COLO668 (cell line): Measurements from ENCODE around the gene SENP1.

Experiments used
- DNase-seq: peaks from one replicate; lab custom pipeline; 2025; ENCODE audit not compliant: unreplicated experiment; lab: John Stamatoyannopoulos, UW

Gene SENP1

DNA sequence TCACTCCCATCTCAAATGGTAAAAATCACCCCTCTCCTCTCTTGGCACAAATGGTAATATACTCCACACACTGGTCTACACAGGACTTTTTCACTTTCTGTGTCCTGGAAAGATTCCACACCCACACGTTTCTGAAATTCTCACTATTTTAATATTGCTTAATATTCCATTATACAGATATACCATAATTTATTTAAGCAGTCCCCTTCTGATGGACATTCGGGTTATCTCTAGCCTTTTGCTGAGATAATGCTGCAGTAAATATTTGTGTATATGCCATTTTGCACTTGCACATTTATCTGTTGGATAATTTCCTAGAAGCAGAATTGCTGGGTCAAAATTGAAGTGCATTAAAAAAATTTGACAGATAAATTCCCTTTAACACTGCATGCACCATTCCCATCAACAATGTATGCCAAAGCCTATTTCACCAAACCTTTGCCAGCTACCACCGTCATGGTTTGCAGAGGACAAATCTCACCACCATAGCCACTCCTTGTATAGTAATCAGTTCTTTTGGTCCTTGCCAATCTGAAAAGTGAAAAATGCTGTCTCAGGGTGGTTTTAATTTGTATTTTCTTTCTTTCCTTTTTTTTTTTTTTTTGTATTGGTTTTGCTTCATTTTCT lies 86.1 kb downstream of the SENP1 start:
- DNase-seq: no peak

DNA sequence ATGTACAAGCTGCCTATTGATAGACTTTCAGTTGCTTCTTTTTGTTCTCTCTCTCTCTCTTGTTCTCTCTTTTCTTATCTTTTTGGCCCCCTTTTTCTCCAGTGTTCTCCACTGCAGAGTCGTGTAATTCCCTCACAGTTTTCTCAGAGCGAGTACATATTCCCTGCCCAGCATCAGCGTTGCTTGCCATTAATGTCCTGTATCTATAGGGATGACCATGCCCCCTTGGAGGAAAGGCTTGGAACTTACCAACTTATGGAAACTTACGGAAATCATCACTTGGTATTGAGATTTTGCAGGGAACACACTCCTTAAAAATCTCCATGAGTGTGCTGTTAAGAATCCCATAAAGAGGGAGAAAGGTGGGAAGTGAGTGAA lies 87.3 kb downstream of the SENP1 start:
- no peak for DNase-seq

- no peak for DNase-seq
Observed at GRCh38 chr12:48017921-48018617, 87.8 kb downstream of the SENP1 start.

GRCh38 chr12:48017496-48017895 lies 88.4 kb downstream of the SENP1 start:
- DNase-seq: no peak

- DNase-seq: no peak
Observed at GRCh38 chr12:48016373-48017020, 89.4 kb downstream of the SENP1 start.

- no peak for DNase-seq
Observed at GRCh38 chr12:48015954-48016353, 89.9 kb downstream of the SENP1 start.

DNA sequence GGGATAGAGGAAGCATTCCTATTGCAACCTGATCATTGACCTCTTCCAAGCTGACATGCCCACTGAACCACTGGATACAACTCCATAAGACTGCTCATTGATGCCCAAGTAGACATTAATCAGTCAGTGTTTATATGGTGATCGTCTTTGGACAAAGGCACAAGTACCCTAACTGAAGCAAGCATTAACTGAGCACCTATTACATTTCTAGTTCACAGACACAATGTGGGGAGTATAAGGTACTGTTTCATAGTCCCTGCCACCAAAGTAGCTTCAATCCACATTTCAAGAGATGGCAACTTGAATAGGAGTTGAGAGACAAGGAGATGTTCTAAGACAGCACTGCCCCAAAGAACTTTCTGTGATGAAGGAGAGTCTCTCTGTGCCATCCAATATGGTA lies 90.8 kb downstream of the SENP1 start:
- no peak for DNase-seq

DNA sequence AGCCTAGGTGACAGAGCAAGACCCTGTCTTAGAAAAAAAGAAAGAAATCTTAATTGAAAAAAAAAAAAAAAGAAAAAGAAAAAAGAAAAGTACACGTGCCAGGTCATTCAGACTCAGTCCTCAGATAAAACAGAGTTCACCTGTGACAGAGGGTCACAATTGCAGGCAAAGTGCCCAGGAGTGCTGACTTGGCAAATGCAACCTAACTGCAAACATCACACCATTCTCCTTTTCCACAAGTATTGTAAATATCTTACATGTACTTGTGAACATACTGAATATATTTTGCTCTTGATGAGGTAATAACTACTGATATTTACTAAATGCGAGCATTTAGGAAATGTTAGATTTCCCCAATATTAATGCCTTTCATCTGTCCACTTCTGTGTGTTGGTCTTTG lies 92.6 kb downstream of the SENP1 start:
- no peak for DNase-seq

GRCh38 chr12:48012070-48012469 lies 93.8 kb downstream of the SENP1 start:
- no peak for DNase-seq

GRCh38 chr12:48010366-48010970 lies 95.4 kb downstream of the SENP1 start:
- DNase-seq: no peak

DNA sequence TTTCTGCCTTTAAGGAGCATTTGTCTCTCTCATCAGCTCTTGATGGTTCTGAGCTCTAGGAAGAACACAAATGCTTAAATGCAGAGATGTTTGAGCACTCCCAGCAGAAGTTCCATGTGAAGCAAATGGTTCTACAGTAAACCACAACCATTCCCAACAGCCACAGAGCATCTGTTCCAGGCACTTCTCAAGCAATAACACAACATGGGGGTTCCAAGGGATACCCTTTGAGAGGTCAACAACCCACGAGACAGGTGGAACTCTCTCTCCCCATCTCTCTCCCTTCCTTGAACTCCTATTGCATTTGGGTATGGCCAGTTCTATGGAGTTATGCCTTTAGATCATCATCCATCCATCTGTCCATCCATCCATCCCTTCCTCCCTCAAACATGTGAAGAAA lies 96.4 kb downstream of the SENP1 start:
- DNase-seq: no peak

GRCh38 chr12:48008950-48009349 lies 96.9 kb downstream of the SENP1 start:
- no peak for DNase-seq

DNA sequence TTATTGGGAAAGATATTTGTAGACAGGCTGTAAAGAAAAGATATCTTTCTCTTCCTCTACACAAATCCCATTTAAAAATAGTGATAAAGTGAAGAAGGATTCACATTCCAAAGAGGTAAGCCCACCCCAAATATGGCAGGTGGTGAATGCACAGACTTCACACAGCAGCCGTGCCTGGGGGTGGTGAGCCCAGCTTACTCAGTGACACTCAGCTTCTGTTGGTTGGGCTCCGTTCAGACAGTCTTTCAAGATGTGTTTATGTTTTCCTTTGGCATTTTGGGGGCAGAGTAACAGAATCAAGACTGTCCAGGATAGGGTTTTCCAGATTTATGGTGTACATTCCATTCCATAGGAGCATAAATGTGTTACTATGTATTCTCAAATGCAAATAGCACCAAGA lies 97.5 kb downstream of the SENP1 start:
- DNase-seq: no peak

- no peak for DNase-seq
Observed at GRCh38 chr12:48007206-48007605, 98.7 kb downstream of the SENP1 start.

DNA sequence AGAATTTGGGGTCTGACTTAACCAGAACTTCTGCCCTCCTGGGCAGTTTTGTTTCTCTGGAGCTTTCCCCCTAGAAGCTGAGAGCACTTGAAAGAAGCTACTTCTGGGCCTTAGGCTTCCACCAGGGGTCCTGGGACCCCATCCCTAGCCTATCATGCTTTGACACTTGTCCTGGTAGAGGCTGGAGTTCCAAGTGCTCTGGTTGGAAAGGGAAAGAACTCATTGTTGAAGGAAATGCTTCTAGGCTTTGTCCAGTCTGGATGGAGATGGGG lies 100.2 kb downstream of the SENP1 start:
- no peak for DNase-seq

- DNase-seq: no peak
Observed at GRCh38 chr12:48005001-48005749, 100.7 kb downstream of the SENP1 start.

DNA sequence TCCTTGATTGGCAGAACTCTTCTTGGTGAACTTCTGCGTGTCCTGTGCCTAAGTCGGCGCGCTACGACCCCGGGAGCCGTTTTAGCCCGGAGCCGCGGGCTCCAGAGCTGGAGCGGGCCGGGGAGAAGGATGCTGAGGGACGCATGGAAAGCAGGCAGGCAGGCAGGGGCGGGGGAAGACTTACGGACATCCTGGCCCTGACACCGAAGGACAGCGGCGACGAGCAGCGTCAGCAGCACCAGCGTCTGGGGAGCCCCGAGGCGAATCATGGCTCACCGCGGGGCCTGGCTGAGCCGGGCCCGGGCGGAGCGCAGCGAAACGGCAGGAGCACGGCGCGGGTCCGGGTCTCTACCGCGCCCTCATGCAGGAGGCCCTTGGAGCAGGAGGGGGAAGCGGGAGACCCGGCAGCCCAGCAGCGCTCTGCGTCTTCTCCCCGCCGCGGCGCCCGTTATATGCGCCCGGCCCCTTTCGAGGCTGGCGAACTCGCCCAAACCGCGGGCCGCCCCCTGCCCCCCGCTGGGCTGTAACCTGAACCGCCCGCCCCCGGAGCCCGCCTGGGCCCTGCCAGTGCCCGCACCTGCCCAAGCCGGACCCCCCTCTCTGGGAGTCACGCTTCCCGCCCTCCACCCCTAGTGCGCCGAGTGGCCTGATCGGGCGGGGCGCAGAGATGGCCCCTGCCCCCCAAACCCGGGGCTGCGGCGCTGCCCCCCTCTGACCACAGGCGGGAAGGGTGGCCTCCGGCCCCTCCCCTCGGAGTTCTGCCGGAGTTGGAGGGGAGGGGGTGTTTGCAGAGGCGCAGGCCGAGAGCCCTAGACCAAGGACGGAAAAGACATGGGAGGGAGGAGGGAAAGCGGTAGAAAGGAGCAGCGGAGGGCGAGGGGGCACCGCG lies 101.6 kb downstream of the SENP1 start, which contains the start of gene COL2A1:
Gene COL2A1, minus strand, starts transcription at position 424 of the 889 bp plus-strand sequence. Its CDS starts 155 bp downstream, at position 269.
- peak; percentile 30 for DNase-seq

- DNase-seq: no peak
Observed at GRCh38 chr12:48003226-48004052, 102.4 kb downstream of the SENP1 start.

- DNase-seq: peak; percentile 44
Observed at GRCh38 chr12:48002773-48003218, 103.1 kb downstream of the SENP1 start.

- no peak for DNase-seq
Observed at GRCh38 chr12:48002414-48002730, 103.5 kb downstream of the SENP1 start.
